CD14-positive monocyte (primary cell): ENCODE data around the gene HS1BP3. TPM values are rescaled to one million over a fixed set of nuclear protein-coding genes. Genes with fewer than 3 reads are reported as not detected.

Experiments used
- DNase-seq, 3 donors: peaks; one replicate each; pipeline ENCODE4 v3.0.0-alpha.2; 2011 to 2022
- H2AFZ ChIP-seq: 2 replicates; pipeline ENCODE4 v1.6.0; 2012; ENCODE audit warnings: mild to moderate bottlenecking, low read depth, low read length, inconsistent platforms; ENCODE audit not compliant: insufficient read depth, poor library complexity, severe bottlenecking
- H3K27ac ChIP-seq, 2 donors: 1 replicate in 1 of 2; 2 replicates in 1 of 2; pipeline ENCODE4 v1.5.1; 2012 to 2013; ENCODE audit warnings: low read length in 2 of 2, control low read depth in 1 of 2, inconsistent platforms in 1 of 2, low read depth in 1 of 2, mild to moderate bottlenecking in 1 of 2
- H3K27me3 ChIP-seq, 2 donors: one replicate each; pipeline versions ENCODE4 v1.6.0 to v1.6.1; 2011 to 2013; ENCODE audit warnings: low read length in 2 of 2; ENCODE audit not compliant: control insufficient read depth in 2 of 2, insufficient read depth in 2 of 2
- H3K36me3 ChIP-seq, 2 donors: replicated peaks in 1 of 2; 1 replicate in 1 of 2; 2 replicates in 1 of 2; pipeline versions ENCODE4 v1.5.1 to v1.6.1; 2012 to 2013; ENCODE audit warnings: low read length in 2 of 2, control low read depth in 1 of 2, inconsistent platforms in 1 of 2, mild to moderate bottlenecking in 1 of 2; ENCODE audit not compliant: insufficient read depth in 2 of 2, control insufficient read depth in 1 of 2
- H3K4me1 ChIP-seq, 2 donors: 1 replicate in 1 of 2; 2 replicates in 1 of 2; pipeline versions ENCODE4 v1.5.1 to v1.6.1; 2012 to 2013; ENCODE audit warnings: low read length in 2 of 2, control low read depth in 1 of 2, inconsistent platforms in 1 of 2, mild to moderate bottlenecking in 1 of 2, moderate library complexity in 1 of 2; ENCODE audit not compliant: insufficient read depth in 2 of 2, control insufficient read depth in 1 of 2
- H3K4me2 ChIP-seq: replicated peaks from 2 replicates; pipeline ENCODE3; 2012; ENCODE audit warnings: low read length, moderate library complexity, mild to moderate bottlenecking; ENCODE audit not compliant: poor library complexity, severe bottlenecking; ENCODE audit errors: extremely low read depth
- H3K4me3 ChIP-seq, 3 experiments: fragments of 200-600 bp in 1 of 3; sonication (generic) in 1 of 3; replicated peaks in 1 of 3; 1 replicate in 2 of 3; 2 replicates in 1 of 3; pipeline ENCODE4 v1.5.1; 2011 to 2013; ENCODE audit warnings: low read length in 3 of 3, mild to moderate bottlenecking in 3 of 3, control low read depth in 2 of 3, low read depth in 2 of 3, inconsistent platforms in 1 of 3, moderate library complexity in 1 of 3
- H3K79me2 ChIP-seq: 2 replicates; pipeline ENCODE4 v1.6.0; 2012; ENCODE audit warnings: mild to moderate bottlenecking, control low read depth, inconsistent platforms, low read length, moderate library complexity; ENCODE audit not compliant: insufficient read depth
- H3K9ac ChIP-seq: 2 replicates; pipeline ENCODE4 v1.6.0; 2017; ENCODE audit warnings: low read length, mild to moderate bottlenecking; ENCODE audit not compliant: insufficient read depth, poor library complexity, severe bottlenecking
- H3K9me3 ChIP-seq, 2 donors: replicated peaks in 1 of 2; 1 replicate in 1 of 2; 2 replicates in 1 of 2; pipeline versions ENCODE4 v1.5.1 to v1.6.1; 2012 to 2013; ENCODE audit warnings: low read length in 2 of 2, control low read depth in 1 of 2; ENCODE audit not compliant: control insufficient read depth in 1 of 2, insufficient read depth in 1 of 2
- H4K20me1 ChIP-seq: 2 replicates; pipeline ENCODE4 v1.6.0; 2012; ENCODE audit warnings: mild to moderate bottlenecking, low read length, control low read depth, moderate library complexity; ENCODE audit not compliant: insufficient read depth
- H3K27ac Mint-ChIP-seq, 7 donors: one replicate each; pipeline ENCODE4 v1.8.0; 2020; ENCODE audit warnings: mild to moderate bottlenecking in 7 of 7, mixed read lengths in 7 of 7, moderate library complexity in 6 of 7, inconsistent platforms in 2 of 7
- H3K27me3 Mint-ChIP-seq, 3 donors: one replicate each; pipeline ENCODE4 v1.8.0; 2021 to 2022; ENCODE audit warnings: low read depth in 3 of 3, mild to moderate bottlenecking in 3 of 3, mixed read lengths in 3 of 3, moderate library complexity in 3 of 3, inconsistent platforms in 1 of 3
- H3K36me3 Mint-ChIP-seq, 2 donors: one replicate each; pipeline ENCODE4 v1.8.0; 2020; ENCODE audit warnings: mixed read lengths in 2 of 2, inconsistent platforms in 1 of 2, mild to moderate bottlenecking in 1 of 2
- H3K4me1 Mint-ChIP-seq: one replicate; pipeline ENCODE4 v1.8.0; 2020; ENCODE audit warnings: mild to moderate bottlenecking, mixed read lengths
- H3K4me3 Mint-ChIP-seq, 2 donors: one replicate each; pipeline ENCODE4 v1.8.0; 2020; ENCODE audit warnings: mild to moderate bottlenecking in 2 of 2, mixed read lengths in 2 of 2, moderate library complexity in 1 of 2
- H3K9me3 Mint-ChIP-seq, 7 donors: one replicate each; pipeline ENCODE4 v1.8.0; 2020 to 2022; ENCODE audit warnings: mixed read lengths in 7 of 7, mild to moderate bottlenecking in 6 of 7, moderate library complexity in 6 of 7, inconsistent platforms in 2 of 7
- CTCF ChIP-seq: fragments of 200-600 bp; IDR thresholded peaks from one replicate; pipeline ENCODE4 v1.8.0; 2022; ENCODE audit warnings: antibody characterized with exemption, mild to moderate bottlenecking
- WGBS: methylation state at CpG from one replicate; pipeline ENCODE4 v1.1.5; 2013; ENCODE audit warnings: missing lambda C conversion rate; ENCODE audit not compliant: insufficient coverage; 5-methylcytosine and 5-hydroxymethylcytosine counted together
- intact Hi-C, 2 donors: fragments of 100-400 bp; cut with micrococcal nuclease; formaldehyde crosslinking; loops; one replicate each; pipeline versions ENCODE4 v1.15.0 to v1.15.1; 2023
- polyA plus RNA-seq, 3 donors: library from polyadenylated mRNA; depleted of rRNA in 1 of 3; unstranded in 2 of 3; stranded (reverse) in 1 of 3; fragments of 300-500 nt in 2 of 3; fragments of >200 nt in 1 of 3; fragmentation: Illumina TruSeq in 2 of 3; gene quantifications; 1 replicate in 2 of 3; 2 replicates in 1 of 3; pipeline ENCODE4 v1.2.3, GENCODE V29; 2012 to 2021

HS1BP3 gene
- polyA plus RNA-seq, 3 donors, result 45.1 to 48.9 (median 45.4) TPM

- Mint-ChIP-seq H3K27me3 (peaks cover 1 to 7% (median 5%) of the 10 kb centered on the region in 3 donors), H3K4me3 (no peak overlapping the region), H3K4me1 (peaks cover 55% of the 10 kb centered on the region), H3K36me3 (peaks cover 5 to 13% of the 10 kb centered on the region in 2 donors), H3K27ac (peak overlapping the region in 2 of 7 donors; percentile 12 to 18), H3K9me3 (peaks cover 0 to 3% (median 0%) of the 10 kb centered on the region in 7 donors)
- Histone ChIP-seq H3K79me2 (no peaks in the 10 kb centered on the region), H3K36me3 (no peaks in the 10 kb centered on the region), H3K27ac (no peak overlapping the region), H3K4me1 (peaks cover 38 to 55% of the 10 kb centered on the region in 2 donors), H3K4me3 (no peak overlapping the region), H2AFZ (no peak overlapping the region), H3K27me3 (no peaks in the 10 kb centered on the region), H3K9ac (no peak overlapping the region), H3K9me3 (no peaks in the 10 kb centered on the region), H4K20me1 (no peaks in the 10 kb centered on the region), H3K4me2 (no peak overlapping the region)
- WGBS, result 100% methylated on average over 2 of the region's 6 CpGs
- intact Hi-C loops, result no loop called here
- DNase-seq, result no peak
- TF ChIP-seq CTCF, result no peak
These were observed 56.7 kb downstream of the HS1BP3 start for GRCh38 chr2:20594048-20594750.

GRCh38 chr2:20593072-20594034, 57.5 kb downstream of the HS1BP3 start:
- Mint-ChIP-seq H3K4me3 (no peak overlapping the region), H3K27ac (peak overlapping the region in 3 of 7 donors; percentile 12 to 23 (median 18)), H3K27me3 (peaks cover 2 to 10% (median 7%) of the 10 kb centered on the region in 3 donors), H3K9me3 (peaks cover 0 to 3% (median 0%) of the 10 kb centered on the region in 7 donors), H3K4me1 (peaks cover 55% of the 10 kb centered on the region), H3K36me3 (peaks cover 5 to 13% of the 10 kb centered on the region in 2 donors)
- Histone ChIP-seq H3K79me2 (no peaks in the 10 kb centered on the region), H3K36me3 (no peaks in the 10 kb centered on the region), H2AFZ (no peak overlapping the region), H3K4me3 (no peak overlapping the region), H3K27me3 (no peaks in the 10 kb centered on the region), H3K9ac (no peak overlapping the region), H3K9me3 (no peaks in the 10 kb centered on the region), H3K4me1 (peaks cover 38 to 55% of the 10 kb centered on the region in 2 donors), H3K4me2 (no peak overlapping the region), H4K20me1 (no peaks in the 10 kb centered on the region), H3K27ac (no peak overlapping the region)
- no peak for TF ChIP-seq CTCF
- intact Hi-C loops, result no loop called here
- peak; percentile 17 to 44 (median 29) for DNase-seq
- 67% methylated on average over 7 of the region's 18 CpGs for WGBS
